ENCODE data around the gene MST1R. TPM values are rescaled to one million over a fixed set of nuclear protein-coding genes. Genes with fewer than 3 reads are reported as not detected.
"Not testable (repeated sequence)": the region's sequence is repeated elsewhere in the genome, so short reads cannot be mapped to it uniquely, and the experiment has no call there.

Gene MST1R
- 1.0 and 1.5 TPM in 2 replicates for total RNA-seq

- Mint-ChIP-seq H3K27me3 (no peaks in the 10 kb centered on the region), H3K9me3 (no peaks in the 10 kb centered on the region), H3K4me1 (peaks cover 31% of the 10 kb centered on the region), H3K4me3 (peak within 1 kb of the TSS; percentile 89), H3K36me3 (ENCODE audit: low read depth) (peaks cover 1% of the 10 kb centered on the region), H3K27ac (peak within 1 kb of the TSS; percentile 90)
- DNase-seq = peak; percentile 98
- intact Hi-C loops (cut with micrococcal nuclease) = no loop called here
These were observed at the start of gene MST1R for GRCh38 chr3:49903451-49904424. TSS of gene MST1R (minus strand) at chr3:49903873. CDS start at chr3:49903609, 264 bp downstream.

GRCh38 chr3:49952924-49953323 lies 49.3 kb upstream of the MST1R start:
- H3K4me3 Mint-ChIP-seq = no peak overlapping the region
- no peak for DNase-seq
- peaks cover 11% of the 10 kb centered on the region for H3K4me1 Mint-ChIP-seq
- H3K36me3 Mint-ChIP-seq (ENCODE audit: low read depth) = peaks cover 4% of the 10 kb centered on the region
- H3K27me3 Mint-ChIP-seq = no peaks in the 10 kb centered on the region
- H3K9me3 Mint-ChIP-seq = no peaks in the 10 kb centered on the region
- intact Hi-C loops (cut with micrococcal nuclease) = no loop called here
- H3K27ac Mint-ChIP-seq = no peak overlapping the region

GRCh38 chr3:49942651-49943050 lies 39.0 kb upstream of the MST1R start:
- Mint-ChIP-seq H3K27ac (no peak overlapping the region), H3K4me3 (no peak overlapping the region), H3K27me3 (no peaks in the 10 kb centered on the region), H3K9me3 (no peaks in the 10 kb centered on the region), H3K4me1 (peaks cover 26% of the 10 kb centered on the region), H3K36me3 (ENCODE audit: low read depth) (peaks cover 27% of the 10 kb centered on the region)
- intact Hi-C loops (cut with micrococcal nuclease) = no loop called here
- DNase-seq = no peak

GRCh38 chr3:49940667-49941249 lies 37.1 kb upstream of the MST1R start:
- Mint-ChIP-seq H3K4me1 (peaks cover 24% of the 10 kb centered on the region), H3K4me3 (peak overlapping the region; percentile 99), H3K36me3 (ENCODE audit: low read depth) (peaks cover 19% of the 10 kb centered on the region), H3K9me3 (no peaks in the 10 kb centered on the region), H3K27ac (peak overlapping the region; percentile 98), H3K27me3 (no peaks in the 10 kb centered on the region)
- no peak for DNase-seq
- intact Hi-C loops (cut with micrococcal nuclease) = loop anchor here (1.0 to 2.0 kb wide), 3 partner anchors 11 to 148 kb away; partner anchors contain the start of genes MON1A, RBM5 and TRAIP

- peaks cover 15% of the 10 kb centered on the region for H3K36me3 Mint-ChIP-seq (ENCODE audit: low read depth)
- H3K4me1 Mint-ChIP-seq = peaks cover 24% of the 10 kb centered on the region
- intact Hi-C loops (cut with micrococcal nuclease) = loop anchor here (1.0 to 2.0 kb wide), 3 partner anchors 11 to 148 kb away; partner anchors contain the start of genes MON1A, RBM5 and TRAIP
- peak within 1 kb of the TSS; percentile 98 for H3K27ac Mint-ChIP-seq
- H3K4me3 Mint-ChIP-seq = peak within 1 kb of the TSS; percentile 99
- no peaks in the 10 kb centered on the region for H3K27me3 Mint-ChIP-seq
- DNase-seq = peak; percentile 98
- no peaks in the 10 kb centered on the region for H3K9me3 Mint-ChIP-seq
These were observed 36.4 kb upstream of the MST1R start, which contains the start of gene RBM6 for GRCh38 chr3:49939858-49940666. TSS of gene RBM6 (plus strand) at chr3:49940150. CDS start at chr3:49962642, 22,492 bp downstream.

- Mint-ChIP-seq H3K27ac (no peak overlapping the region), H3K4me1 (peaks cover 14% of the 10 kb centered on the region), H3K36me3 (ENCODE audit: low read depth) (peaks cover 4% of the 10 kb centered on the region), H3K27me3 (no peaks in the 10 kb centered on the region), H3K9me3 (no peaks in the 10 kb centered on the region), H3K4me3 (no peak overlapping the region)
- no peak for DNase-seq
- intact Hi-C loops (cut with micrococcal nuclease) = no loop called here
These were observed 33.4 kb upstream of the MST1R start for GRCh38 chr3:49937090-49937489.

- H3K36me3 Mint-ChIP-seq (ENCODE audit: low read depth); intact Hi-C loops (cut with micrococcal nuclease); H3K4me3 Mint-ChIP-seq; H3K27ac Mint-ChIP-seq; H3K9me3 Mint-ChIP-seq; DNase-seq; H3K27me3 Mint-ChIP-seq: not testable (repeated sequence)
- H3K4me1 Mint-ChIP-seq = peaks cover 18% of the 10 kb centered on the region
These were observed 28.6 kb upstream of the MST1R start for GRCh38 chr3:49932281-49932680.

- peaks cover 4% of the 10 kb centered on the region for H3K36me3 Mint-ChIP-seq (ENCODE audit: low read depth)
- H3K27me3 Mint-ChIP-seq = no peaks in the 10 kb centered on the region
- intact Hi-C loops (cut with micrococcal nuclease) = no loop called here
- no peak for DNase-seq
- peaks cover 22% of the 10 kb centered on the region for H3K4me1 Mint-ChIP-seq
- no peaks in the 10 kb centered on the region for H3K9me3 Mint-ChIP-seq
- no peak overlapping the region for H3K4me3 Mint-ChIP-seq
- H3K27ac Mint-ChIP-seq = no peak overlapping the region
These were observed 27.2 kb upstream of the MST1R start for GRCh38 chr3:49930922-49931321.

- no peak for DNase-seq
- Mint-ChIP-seq H3K27ac (peak overlapping the region; percentile 76), H3K36me3 (ENCODE audit: low read depth) (peaks cover 6% of the 10 kb centered on the region), H3K4me3 (peak overlapping the region; percentile 92), H3K9me3 (no peaks in the 10 kb centered on the region), H3K27me3 (no peaks in the 10 kb centered on the region), H3K4me1 (peaks cover 24% of the 10 kb centered on the region)
- intact Hi-C loops (cut with micrococcal nuclease) = no loop called here
These were observed 26.6 kb upstream of the MST1R start for GRCh38 chr3:49930168-49930690.

GRCh38 chr3:49929291-49930167 lies 25.9 kb upstream of the MST1R start, which contains the start of gene MON1A:
TSS of gene MON1A (minus strand) at chr3:49929811. CDS start at chr3:49913346, 16,465 bp downstream.
- peak within 1 kb of the TSS; percentile 80 for H3K27ac Mint-ChIP-seq
- no peaks in the 10 kb centered on the region for H3K27me3 Mint-ChIP-seq
- intact Hi-C loops (cut with micrococcal nuclease) = loop anchor here (1.0 to 5.0 kb wide), 2 partner anchors 11 to 142 kb away; partner anchors contain the start of genes IP6K1 and RBM6
- H3K36me3 Mint-ChIP-seq (ENCODE audit: low read depth) = peaks cover 8% of the 10 kb centered on the region
- H3K9me3 Mint-ChIP-seq = no peaks in the 10 kb centered on the region
- H3K4me3 Mint-ChIP-seq = peak within 1 kb of the TSS; percentile 92
- peak; percentile 98 for DNase-seq
- peaks cover 24% of the 10 kb centered on the region for H3K4me1 Mint-ChIP-seq

- Mint-ChIP-seq H3K4me3 (peak overlapping the region; percentile 92), H3K4me1 (peaks cover 24% of the 10 kb centered on the region), H3K27ac (no peak overlapping the region), H3K27me3 (no peaks in the 10 kb centered on the region), H3K9me3 (no peaks in the 10 kb centered on the region), H3K36me3 (ENCODE audit: low read depth) (peaks cover 8% of the 10 kb centered on the region)
- DNase-seq = no peak
- intact Hi-C loops (cut with micrococcal nuclease) = loop anchor here (1.0 to 5.0 kb wide), 2 partner anchors 12 to 141 kb away; partner anchors contain the start of genes IP6K1 and RBM6
These were observed 24.9 kb upstream of the MST1R start for GRCh38 chr3:49928481-49929017.

GRCh38 chr3:49927798-49928197 lies 24.1 kb upstream of the MST1R start:
- no peak overlapping the region for H3K4me3 Mint-ChIP-seq

More at GRCh38 chr3:49927798-49928197, 24.1 kb upstream of the MST1R start:
- intact Hi-C loops (cut with micrococcal nuclease) = loop anchor here (5.0 kb wide), 1 partner anchor 140 kb away; the partner anchor contains the start of gene IP6K1
- Mint-ChIP-seq H3K27ac (no peak overlapping the region), H3K9me3 (no peaks in the 10 kb centered on the region), H3K36me3 (ENCODE audit: low read depth) (peaks cover 10% of the 10 kb centered on the region), H3K4me1 (peaks cover 24% of the 10 kb centered on the region), H3K27me3 (no peaks in the 10 kb centered on the region)
- DNase-seq = no peak

All from activated CD4-positive, alpha-beta T cell treated with anti-CD3 and anti-CD28 coated beads, Interleukin-2, amount 10 ng/mL, durations not matched to agents 24 days and 14 days (primary cell).